Karpas-422 (cell line): Measurements from ENCODE around the gene PPP2R5E. TPM values are rescaled to one million over a fixed set of nuclear protein-coding genes. Genes with fewer than 3 reads are reported as not detected.
"Not testable (repeated sequence)": the region's sequence is repeated elsewhere in the genome, so short reads cannot be mapped to it uniquely, and the experiment has no call there.

Source experiments
- DNase-seq: peaks from one replicate; pipeline ENCODE4 v3.0.0-alpha.2; 2015
- H2AFZ ChIP-seq: fragments of 200-600 bp; sonication (generic); 2 replicates; pipeline ENCODE4 v1.6.1; 2014; ENCODE audit warnings: antibody characterized with exemption, low read length, mixed read lengths
- H3K27ac ChIP-seq: fragments of 200-600 bp; sonication (generic); 2 replicates; pipeline ENCODE4 v1.5.1; 2014; ENCODE audit warnings: mild to moderate bottlenecking, low read length, moderate library complexity
- H3K27me3 ChIP-seq: fragments of 200-600 bp; sonication (generic); 2 replicates; pipeline ENCODE4 v1.6.1; 2014; ENCODE audit warnings: low read length, mixed read lengths
- H3K36me3 ChIP-seq: fragments of 200-600 bp; sonication (generic); 2 replicates; pipeline ENCODE4 v1.6.1; 2014; ENCODE audit warnings: low read length, mixed read lengths; ENCODE audit not compliant: insufficient read depth
- H3K4me1 ChIP-seq: fragments of 200-600 bp; sonication (generic); 2 replicates; pipeline ENCODE4 v1.6.1; 2014; ENCODE audit warnings: mild to moderate bottlenecking, low read length, mixed read lengths
- H3K4me2 ChIP-seq: fragments of 200-600 bp; sonication (generic); 2 replicates; pipeline ENCODE4 v1.6.1; 2014; ENCODE audit warnings: low read length, low read depth, mild to moderate bottlenecking; ENCODE audit not compliant: poor library complexity, severe bottlenecking
- H3K4me3 ChIP-seq: fragments of 200-600 bp; sonication (generic); 2 replicates; pipeline ENCODE4 v1.5.1; 2014; ENCODE audit warnings: mild to moderate bottlenecking, antibody characterized with exemption, low read length, mixed read lengths
- H3K79me2 ChIP-seq: fragments of 200-600 bp; sonication (generic); 2 replicates; pipeline ENCODE4 v1.6.1; 2014; ENCODE audit warnings: mild to moderate bottlenecking, low read length, mixed read lengths
- H3K9ac ChIP-seq: fragments of 200-600 bp; sonication (generic); 2 replicates; pipeline ENCODE4 v1.6.0; 2014; ENCODE audit warnings: low read length
- H3K9me2 ChIP-seq: fragments of 200-600 bp; sonication (generic), shearing (Covaris generic); replicated peaks from 2 replicates; pipeline ENCODE4 v1.6.0; 2014; ENCODE audit warnings: mild to moderate bottlenecking, low read length, moderate library complexity; ENCODE audit not compliant: insufficient read depth
- H3K9me3 ChIP-seq: fragments of 300-700, 200-600 bp; sonication (generic); 2 replicates; pipeline ENCODE4 v1.6.1; 2014; ENCODE audit warnings: low read length, mixed read lengths
- H4K20me1 ChIP-seq: fragments of 200-600 bp; sonication (generic); 2 replicates; pipeline ENCODE4 v1.6.1; 2014; ENCODE audit warnings: mild to moderate bottlenecking, antibody characterized with exemption, low read length, low read depth; ENCODE audit not compliant: insufficient read depth
- total RNA-seq: library from RNA; depleted of rRNA; stranded (reverse); fragments of >200 nt; shearing (Covaris generic); gene quantifications from 2 replicates; pipeline ENCODE4 v1.2.3, GENCODE V29; 2014; ENCODE audit warnings: low replicate concordance

PPP2R5E gene
- total RNA-seq, 1 experiment from 2014 or later, result 58.3 TPM

GRCh38 chr14:63542231-63542999 is 762 bp downstream of the PPP2R5E start:
- Histone ChIP-seq H3K4me3 (peak overlapping the region; percentile 95), H2AFZ (peak overlapping the region; percentile 71; the same call in 1 of the 2 replicates)
- DNase-seq, result peak; percentile 71

GRCh38 chr14:63535918-63536317 is 7.3 kb downstream of the PPP2R5E start:
- Histone ChIP-seq H3K9ac (no peak overlapping the region), H2AFZ (no peak overlapping the region), H3K27me3 (no peaks in the 10 kb centered on the region), H3K4me2 (no peak overlapping the region), H3K79me2 (peaks cover 98% of the 10 kb centered on the region), H3K9me3 (no peaks in the 10 kb centered on the region), H3K9me2 (no peaks in the 10 kb centered on the region), H3K27ac (no peak overlapping the region), H4K20me1 (peaks cover 7% of the 10 kb centered on the region; the same call in 1 of the 2 replicates), H3K4me3 (no peak overlapping the region), H3K36me3 (peaks cover 67% of the 10 kb centered on the region), H3K4me1 (peaks cover 2% of the 10 kb centered on the region)
- DNase-seq, result no peak

More at GRCh38 chr14:63542231-63542999, 762 bp downstream of the PPP2R5E start:
- Histone ChIP-seq H3K27me3 (no peaks in the 10 kb centered on the region), H4K20me1 (peaks cover 14% of the 10 kb centered on the region; the same call in 1 of the 2 replicates), H3K79me2 (peaks cover 59% of the 10 kb centered on the region), H3K9me2 (no peaks in the 10 kb centered on the region), H3K4me2 (peak overlapping the region; percentile 94), H3K9ac (peak overlapping the region; percentile 94), H3K4me1 (peaks cover 30% of the 10 kb centered on the region), H3K36me3 (peaks cover 15% of the 10 kb centered on the region), H3K27ac (peak overlapping the region; percentile 61), H3K9me3 (no peaks in the 10 kb centered on the region)

- peaks cover 7% of the 10 kb centered on the region; the same call in 1 of the 2 replicates for H4K20me1 ChIP-seq
- no peaks in the 10 kb centered on the region for H3K4me1 ChIP-seq
- peaks cover 97% of the 10 kb centered on the region for H3K79me2 ChIP-seq
These were observed 9.7 kb downstream of the PPP2R5E start for GRCh38 chr14:63533474-63533873.

GRCh38 chr14:63524537-63525155 is 18.5 kb downstream of the PPP2R5E start:
- Histone ChIP-seq H3K4me1 (no peaks in the 10 kb centered on the region), H3K9ac (no peak overlapping the region), H3K9me3 (no peaks in the 10 kb centered on the region), H4K20me1 (no peaks in the 10 kb centered on the region), H2AFZ (no peak overlapping the region), H3K4me2 (no peak overlapping the region), H3K36me3 (peaks cover 21% of the 10 kb centered on the region; the same call in 1 of the 2 replicates), H3K79me2 (peaks cover 80% of the 10 kb centered on the region), H3K27me3 (no peaks in the 10 kb centered on the region), H3K27ac (no peak overlapping the region), H3K4me3 (no peak overlapping the region), H3K9me2 (no peaks in the 10 kb centered on the region)
- no peak for DNase-seq

More at GRCh38 chr14:63533474-63533873, 9.7 kb downstream of the PPP2R5E start:
- H3K4me3 ChIP-seq, result no peak overlapping the region
- no peaks in the 10 kb centered on the region for H3K9me2 ChIP-seq
- no peaks in the 10 kb centered on the region for H3K27me3 ChIP-seq
- H3K9ac ChIP-seq, result no peak overlapping the region
- peaks cover 57% of the 10 kb centered on the region for H3K36me3 ChIP-seq
- no peak overlapping the region for H3K27ac ChIP-seq
- H2AFZ ChIP-seq, result no peak overlapping the region
- no peaks in the 10 kb centered on the region for H3K9me3 ChIP-seq
- no peak overlapping the region for H3K4me2 ChIP-seq
- no peak for DNase-seq

- no peak overlapping the region for H3K9ac ChIP-seq
- peaks cover 80% of the 10 kb centered on the region for H3K79me2 ChIP-seq
- no peak for DNase-seq
- H4K20me1 ChIP-seq, result no peaks in the 10 kb centered on the region
- H3K4me1 ChIP-seq, result no peaks in the 10 kb centered on the region
- H3K4me2 ChIP-seq, result no peak overlapping the region
- no peak overlapping the region for H2AFZ ChIP-seq
- H3K9me2 ChIP-seq, result no peaks in the 10 kb centered on the region
- no peaks in the 10 kb centered on the region for H3K9me3 ChIP-seq
- H3K27me3 ChIP-seq, result no peaks in the 10 kb centered on the region
- H3K4me3 ChIP-seq, result no peak overlapping the region
- H3K36me3 ChIP-seq, result peaks cover 21% of the 10 kb centered on the region; the same call in 1 of the 2 replicates
- no peak overlapping the region for H3K27ac ChIP-seq
These were observed 19.3 kb downstream of the PPP2R5E start for GRCh38 chr14:63523735-63524426.

- not testable (repeated sequence) for H3K9me2 ChIP-seq, H4K20me1 ChIP-seq, H3K9me3 ChIP-seq, H3K27me3 ChIP-seq, H3K4me2 ChIP-seq, H2AFZ ChIP-seq, H3K27ac ChIP-seq, H3K4me3 ChIP-seq, H3K9ac ChIP-seq, DNase-seq, H3K4me1 ChIP-seq
- Histone ChIP-seq H3K36me3 (peaks cover 14% of the 10 kb centered on the region; the same call in 1 of the 2 replicates), H3K79me2 (peaks cover 79% of the 10 kb centered on the region)
These were observed 20.7 kb downstream of the PPP2R5E start for GRCh38 chr14:63522511-63522910.

- no peaks in the 10 kb centered on the region for H3K9me2 ChIP-seq
- H3K9me3 ChIP-seq, result no peaks in the 10 kb centered on the region
- no peak overlapping the region for H2AFZ ChIP-seq
- H3K4me2 ChIP-seq, result no peak overlapping the region
- H3K79me2 ChIP-seq, result peaks cover 88% of the 10 kb centered on the region
- no peak overlapping the region for H3K9ac ChIP-seq
- H3K27ac ChIP-seq, result no peak overlapping the region
- H3K4me1 ChIP-seq, result no peaks in the 10 kb centered on the region
- H4K20me1 ChIP-seq, result no peaks in the 10 kb centered on the region
- H3K27me3 ChIP-seq, result no peaks in the 10 kb centered on the region
- no peak for DNase-seq
- H3K4me3 ChIP-seq, result no peak overlapping the region
- H3K36me3 ChIP-seq, result no peaks in the 10 kb centered on the region
These were observed 25.8 kb downstream of the PPP2R5E start for GRCh38 chr14:63517354-63517753.

- Histone ChIP-seq H4K20me1 (no peaks in the 10 kb centered on the region), H3K9me3 (no peaks in the 10 kb centered on the region), H3K79me2 (peaks cover 95% of the 10 kb centered on the region), H2AFZ (no peak overlapping the region), H3K27ac (no peak overlapping the region), H3K4me2 (no peak overlapping the region), H3K9ac (no peak overlapping the region), H3K9me2 (no peaks in the 10 kb centered on the region), H3K36me3 (peaks cover 13% of the 10 kb centered on the region; the same call in 1 of the 2 replicates), H3K4me3 (no peak overlapping the region), H3K27me3 (no peaks in the 10 kb centered on the region), H3K4me1 (no peaks in the 10 kb centered on the region)
- DNase-seq, result no peak
These were observed 27.9 kb downstream of the PPP2R5E start for GRCh38 chr14:63515240-63515639.
